ENCODE data around the gene TAF8.

DNA sequence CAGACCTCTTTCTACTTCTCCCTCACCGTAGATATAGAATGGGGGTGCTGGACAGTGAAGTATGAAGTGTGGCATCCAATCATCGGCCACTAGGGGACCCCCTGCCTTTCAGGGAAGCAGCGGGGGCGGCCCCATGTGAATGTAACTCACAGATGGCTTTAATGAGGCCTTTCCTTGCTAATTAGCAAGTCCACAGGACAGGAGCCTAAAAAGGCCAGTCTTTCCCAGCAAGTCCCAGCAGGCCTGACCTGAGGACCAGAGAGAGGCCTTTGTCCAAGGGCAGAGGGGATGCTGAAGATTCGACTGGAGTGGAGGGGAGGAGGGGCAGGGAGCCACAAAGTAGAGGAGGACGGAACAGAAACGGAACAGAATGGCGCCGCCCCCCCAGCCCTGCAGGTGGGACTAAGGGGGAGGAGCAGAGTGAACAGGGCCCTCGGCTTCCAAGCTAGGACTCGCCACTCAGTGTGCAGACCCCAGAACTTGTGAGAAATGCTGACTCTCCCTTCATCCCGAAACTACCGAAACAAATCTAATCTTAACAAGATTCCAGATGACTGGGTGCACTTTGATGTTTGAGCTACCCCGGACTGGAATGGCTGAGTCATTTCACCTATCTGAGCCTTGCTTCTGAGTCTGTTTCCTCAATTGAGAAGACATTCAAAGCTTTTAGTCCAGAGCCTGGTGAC lies 86.3 kb downstream of the TAF8 start:
- TF ChIP-seq, protein P1, sequence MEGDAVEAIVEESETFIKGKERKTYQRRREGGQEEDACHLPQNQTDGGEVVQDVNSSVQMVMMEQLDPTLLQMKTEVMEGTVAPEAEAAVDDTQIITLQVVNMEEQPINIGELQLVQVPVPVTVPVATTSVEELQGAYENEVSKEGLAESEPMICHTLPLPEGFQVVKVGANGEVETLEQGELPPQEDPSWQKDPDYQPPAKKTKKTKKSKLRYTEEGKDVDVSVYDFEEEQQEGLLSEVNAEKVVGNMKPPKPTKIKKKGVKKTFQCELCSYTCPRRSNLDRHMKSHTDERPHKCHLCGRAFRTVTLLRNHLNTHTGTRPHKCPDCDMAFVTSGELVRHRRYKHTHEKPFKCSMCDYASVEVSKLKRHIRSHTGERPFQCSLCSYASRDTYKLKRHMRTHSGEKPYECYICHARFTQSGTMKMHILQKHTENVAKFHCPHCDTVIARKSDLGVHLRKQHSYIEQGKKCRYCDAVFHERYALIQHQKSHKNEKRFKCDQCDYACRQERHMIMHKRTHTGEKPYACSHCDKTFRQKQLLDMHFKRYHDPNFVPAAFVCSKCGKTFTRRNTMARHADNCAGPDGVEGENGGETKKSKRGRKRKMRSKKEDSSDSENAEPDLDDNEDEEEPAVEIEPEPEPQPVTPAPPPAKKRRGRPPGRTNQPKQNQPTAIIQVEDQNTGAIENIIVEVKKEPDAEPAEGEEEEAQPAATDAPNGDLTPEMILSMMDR (IDR thresholded peaks at IDR 0.05) = no peak
- TF ChIP-seq POLR2A (IDR thresholded peaks at IDR 0.05) = no peak

All from lower leg skin (tissue), 3 donors.